GM12878 (cell line): ENCODE measurements around the gene PAX1. TPM values are rescaled to one million over a fixed set of nuclear protein-coding genes. Genes with fewer than 3 reads are reported as not detected.

Experiments used
- ASH2L ChIP-seq: fragments of 300-600, 200-600 bp; sonication (generic); IDR thresholded peaks from 2 replicates; pipeline ENCODE4 v1.6.1; 2017; ENCODE audit warnings: low read depth, mild to moderate bottlenecking, borderline replicate concordance
- BRCA1 ChIP-seq: IDR thresholded peaks from 2 replicates; pipeline ENCODE4 v1.6.1; 2011; ENCODE audit warnings: low read depth, low read length, improper control_type of control experiment
- CTCF ChIP-seq, 3 experiments: IDR thresholded peaks in 2 of 3; conservative IDR thresholded peaks in 1 of 3; 2 replicates each; pipeline ENCODE4 v1.5.1; 2011; ENCODE audit warnings: low read depth in 3 of 3, low read length in 3 of 3, mild to moderate bottlenecking in 3 of 3, control low read depth in 2 of 3, moderate library complexity in 2 of 3, inconsistent platforms in 1 of 3, mixed read lengths in 1 of 3; ENCODE audit not compliant: control insufficient read depth in 2 of 3, insufficient read depth in 1 of 3; ENCODE audit errors: extremely low read depth in 1 of 3
- E4F1 ChIP-seq: fragments of 450-650 bp; IDR thresholded peaks from 2 replicates; pipeline ENCODE4 v1.6.1; 2018; ENCODE audit warnings: borderline replicate concordance, mild to moderate bottlenecking; ENCODE audit not compliant: partially characterized antibody
- IKZF1 ChIP-seq: fragments of 450-650 bp; conservative IDR thresholded peaks from 2 replicates; pipeline ENCODE4 v1.6.1; 2017; ENCODE audit warnings: antibody characterized with exemption, mild to moderate bottlenecking
- NFIC ChIP-seq: IDR thresholded peaks from 2 replicates; pipeline ENCODE4 v1.6.1; 2012; ENCODE audit warnings: low read depth, mild to moderate bottlenecking, inconsistent platforms, low read length, moderate library complexity
- NFXL1 ChIP-seq: fragments of 450-650 bp; IDR thresholded peaks from 2 replicates; pipeline ENCODE4 v1.6.1; 2017; ENCODE audit warnings: antibody characterized with exemption, mild to moderate bottlenecking, borderline replicate concordance
- PML ChIP-seq: IDR thresholded peaks from 2 replicates; pipeline ENCODE4 v1.6.1; 2012; ENCODE audit warnings: low read length, inconsistent platforms
- RB1 ChIP-seq: fragments of 450-650 bp; formaldehyde crosslinking; IDR thresholded peaks from 2 replicates; pipeline ENCODE4 v1.6.1; 2017; ENCODE audit warnings: mild to moderate bottlenecking, borderline replicate concordance
- SIX5 ChIP-seq: IDR thresholded peaks from 2 replicates; pipeline ENCODE4 v1.6.1; 2011; ENCODE audit warnings: mild to moderate bottlenecking, low read depth, low read length, moderate library complexity; ENCODE audit not compliant: severe bottlenecking
- ZNF622 ChIP-seq: fragments of 450-650 bp; IDR thresholded peaks from 2 replicates; pipeline ENCODE4 v1.6.1; 2017; ENCODE audit warnings: mild to moderate bottlenecking, inconsistent platforms
- ZSCAN29 ChIP-seq: fragments of 450-650 bp; IDR thresholded peaks from 2 replicates; pipeline ENCODE4 v1.6.1; 2017; ENCODE audit warnings: mild to moderate bottlenecking, moderate library complexity
- polyA plus RNA-seq, 11 experiments: library from polyadenylated mRNA; depleted of rRNA in 4 of 11; unstranded in 6 of 11; stranded (reverse) in 5 of 11; fragments of >200 nt; fragmentation: Nextera tagmentation in 4 of 11; fragmentation: Illumina TruSeq in 1 of 11; extraction: Ambion mirVana in 4 of 11; extraction: Trizol in 1 of 11; gene quantifications; 1 replicate in 1 of 11; 2 replicates in 10 of 11; pipeline versions ENCODE4 v1.2.1 to v1.2.3, GENCODE V29; 2011 to 2016; ENCODE audit warnings: inconsistent platforms in 2 of 11, missing spikeins in 2 of 11, low read depth in 1 of 11
- total RNA-seq, 4 experiments: library from RNA; depleted of rRNA in 3 of 4; stranded (reverse); fragments of >200 nt in 3 of 4; fragmentation: Illumina TruSeq in 1 of 4; extraction: Trizol in 1 of 4; gene quantifications; 2 replicates each; pipeline versions ENCODE4 v1.2.1 to v1.2.3, GENCODE V29; 2013 to 2021

The PAX1 gene
- total and polyA plus RNA-seq, 10 of the 15 experiments (the other 5 are each of a cell fraction or from before 2014, with no cell fraction given): not detected

- no peak for TF ChIP-seq ASH2L
- TF ChIP-seq ZNF622: no peak
- TF ChIP-seq CTCF (IDR thresholded peaks at IDR 0.05 in 2 of 3, conservative IDR thresholded peaks at IDR 0.05 in 1 of 3; ENCODE audit: control insufficient read depth in 2 of 3, extremely low read depth in 1 of 3, insufficient read depth in 1 of 3, low read depth in 3 of 3, low read length in 3 of 3): no peak
- no peak for TF ChIP-seq ZSCAN29
- no peak for TF ChIP-seq IKZF1
- no peak for TF ChIP-seq BRCA1
- no peak for TF ChIP-seq E4F1
- TF ChIP-seq RB1: no peak
- no peak for TF ChIP-seq PML
- TF ChIP-seq NFIC: no peak
- no peak for TF ChIP-seq NFXL1
- no peak for TF ChIP-seq SIX5
Observed at GRCh38 chr20:21677781-21678180, 27.7 kb upstream of the PAX1 start (continued).
